Fibroblast of skin of back (primary cell): ENCODE measurements around the gene MSTO1.
"Not testable (repeated sequence)": the region's sequence is repeated elsewhere in the genome, so short reads cannot be mapped to it uniquely, and the experiment has no call there.

Source experiments
- DNase-seq: peaks from one replicate; pipeline ENCODE4 v3.0.0-alpha.2; 2013

The MSTO1 gene

DNA sequence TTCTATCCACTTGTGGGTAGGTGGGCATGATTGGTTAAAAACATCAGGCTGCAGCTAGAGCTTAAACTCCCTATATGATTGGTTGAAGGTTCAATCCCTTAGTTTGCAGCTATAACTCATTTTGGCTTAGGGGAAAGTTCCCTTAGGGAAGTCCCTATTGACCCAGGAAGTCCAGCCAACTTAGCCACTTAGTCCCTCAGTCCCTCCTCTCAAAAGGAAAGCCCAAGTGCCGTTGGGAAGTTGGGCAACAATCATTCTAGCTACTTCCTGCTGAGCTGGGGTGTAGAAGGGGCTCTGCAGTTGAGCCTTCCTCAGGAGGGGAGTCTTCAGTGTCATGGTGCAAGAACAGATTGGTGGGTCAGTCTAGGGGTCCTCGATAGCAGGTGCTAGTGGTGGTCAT lies 12.2 kb downstream of the MSTO1 start:
- DNase-seq, result no peak

GRCh38 chr1:155623357-155623756 lies 13.3 kb downstream of the MSTO1 start:
- DNase-seq, result no peak

DNA sequence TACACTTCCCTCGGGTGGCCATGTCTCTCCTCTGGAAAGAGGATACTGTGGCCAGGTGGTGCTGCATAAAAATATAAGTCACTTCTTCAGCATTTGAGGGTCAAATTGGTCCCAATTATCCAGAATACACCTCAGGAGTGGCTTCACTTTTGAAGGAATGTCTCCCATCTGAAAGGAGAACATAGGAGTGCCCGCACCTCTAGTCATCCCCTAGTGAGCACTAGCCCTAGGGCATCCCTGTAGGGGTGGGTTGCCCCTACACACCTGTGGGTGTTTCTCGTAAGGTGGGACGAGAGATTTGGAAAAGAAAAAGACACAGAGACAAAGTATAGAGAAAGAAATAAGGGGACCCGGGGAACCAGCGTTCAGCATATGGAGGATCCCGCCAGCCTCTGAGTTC lies 16.4 kb downstream of the MSTO1 start:
- not testable (repeated sequence) for DNase-seq

DNA sequence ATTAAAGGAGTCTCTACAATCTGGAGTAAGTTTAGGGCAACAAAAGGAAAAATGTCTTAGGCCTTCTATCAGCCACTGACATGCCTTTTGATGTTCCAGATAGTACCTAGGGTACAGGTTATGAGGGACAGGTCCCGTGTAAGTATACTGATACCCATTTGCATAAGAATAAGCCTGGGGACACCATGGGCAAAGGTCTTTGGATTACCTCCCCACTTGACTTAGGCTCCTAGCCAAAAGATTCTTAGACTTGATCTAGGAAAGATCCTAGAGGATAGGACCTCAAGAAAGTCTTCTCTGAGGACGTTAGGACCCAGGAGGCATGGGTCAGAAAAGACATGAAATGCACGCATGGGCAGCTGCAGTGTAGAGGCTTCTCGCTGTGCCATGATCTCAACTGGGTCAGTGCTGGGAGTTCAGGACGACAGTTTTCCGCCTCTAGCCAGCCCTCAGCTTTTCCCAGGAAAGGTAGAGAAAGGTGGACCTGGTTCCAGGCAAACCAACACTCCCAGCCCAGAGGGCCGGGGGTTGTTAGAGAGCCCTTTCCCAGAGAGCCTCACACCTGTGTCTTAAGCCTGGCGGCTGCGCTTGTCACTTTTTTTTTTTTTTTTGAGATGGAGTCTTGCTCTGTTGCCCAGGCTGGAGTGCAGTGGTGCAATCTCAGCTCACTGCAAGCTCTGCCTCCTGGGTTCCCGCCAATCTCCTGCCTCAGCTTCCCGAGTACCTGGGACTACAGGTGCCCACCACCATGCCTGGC lies 26.6 kb downstream of the MSTO1 start:
- DNase-seq, result no peak

GRCh38 chr1:155640367-155640766 lies 30.3 kb downstream of the MSTO1 start:
- DNase-seq, result no peak

DNA sequence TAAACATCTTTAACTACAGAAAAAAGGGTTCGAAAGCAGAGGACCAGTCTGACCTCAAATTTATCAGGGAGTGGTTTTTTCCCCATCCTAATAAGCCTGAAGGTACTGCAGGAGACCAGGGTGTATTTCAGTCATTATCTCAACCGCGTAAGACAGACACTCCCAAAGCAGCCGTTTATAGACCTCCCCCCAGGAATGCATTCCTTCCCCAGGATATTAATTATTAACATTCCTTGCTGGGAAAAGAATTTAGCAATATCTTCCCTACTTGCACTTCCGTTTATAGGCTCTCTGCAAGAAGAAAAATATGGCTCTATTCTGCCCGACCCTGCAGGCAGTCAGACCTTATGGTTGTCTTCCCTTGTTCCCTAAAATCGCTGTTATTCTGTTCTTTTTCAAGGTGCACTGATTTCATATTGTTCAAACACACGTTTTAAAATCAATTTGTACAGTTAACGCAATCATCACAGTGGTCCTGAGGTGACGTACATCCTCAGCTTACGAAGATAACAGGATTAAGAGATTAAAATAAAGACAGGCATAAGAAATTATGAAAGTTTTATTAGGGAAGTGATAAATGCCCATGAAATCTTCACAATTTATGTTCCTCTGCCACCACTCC lies 32.7 kb downstream of the MSTO1 start:
- peak; percentile 17 for DNase-seq

DNA sequence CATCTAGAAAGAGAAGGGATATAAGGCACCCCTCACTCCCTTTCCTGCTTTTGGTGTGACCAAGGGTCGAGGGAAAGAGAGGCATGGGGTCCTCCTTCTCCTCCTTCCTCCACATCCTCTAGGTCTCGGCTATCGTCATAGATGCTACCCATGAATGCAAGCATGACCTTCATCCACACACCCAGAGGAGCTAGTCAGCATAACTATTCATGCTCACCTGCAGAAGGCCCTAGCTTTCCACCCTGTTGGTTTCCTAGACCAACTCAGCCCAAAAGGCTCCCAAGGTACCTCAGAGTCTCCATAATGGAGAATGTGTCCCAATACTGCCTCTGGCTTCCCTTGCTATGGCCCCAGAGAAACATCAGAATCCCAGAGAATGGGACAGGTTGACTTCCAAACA lies 33.2 kb downstream of the MSTO1 start:
- no peak for DNase-seq

- DNase-seq, result no peak
These were observed 35.1 kb downstream of the MSTO1 start for GRCh38 chr1:155645034-155645598.

GRCh38 chr1:155645648-155646047 lies 35.6 kb downstream of the MSTO1 start:
- DNase-seq, result no peak

- peak; percentile 11 for DNase-seq
These were observed 36.3 kb downstream of the MSTO1 start for GRCh38 chr1:155646307-155646706.

GRCh38 chr1:155648207-155649147 lies 38.5 kb downstream of the MSTO1 start:
- DNase-seq, result peak; percentile 89

DNA sequence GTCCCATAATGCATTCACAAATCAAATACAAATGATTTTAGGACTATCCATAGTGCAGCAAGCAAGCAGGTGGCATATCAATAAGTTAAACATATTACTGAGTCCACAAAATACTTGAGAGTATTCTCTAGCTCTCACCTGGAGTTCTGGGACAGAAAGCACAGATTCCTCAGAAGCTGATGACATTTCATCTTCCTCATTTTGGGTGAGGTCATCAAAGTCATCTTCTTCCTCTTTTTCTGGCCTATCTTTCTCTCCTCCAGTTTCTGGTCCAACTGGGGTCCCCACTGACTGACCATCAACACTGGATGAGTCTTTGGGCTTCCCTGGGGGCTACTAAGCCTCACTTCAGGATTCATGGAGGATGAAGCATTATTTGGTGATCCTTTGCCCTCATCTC lies 39.7 kb downstream of the MSTO1 start:
- no peak for DNase-seq

DNA sequence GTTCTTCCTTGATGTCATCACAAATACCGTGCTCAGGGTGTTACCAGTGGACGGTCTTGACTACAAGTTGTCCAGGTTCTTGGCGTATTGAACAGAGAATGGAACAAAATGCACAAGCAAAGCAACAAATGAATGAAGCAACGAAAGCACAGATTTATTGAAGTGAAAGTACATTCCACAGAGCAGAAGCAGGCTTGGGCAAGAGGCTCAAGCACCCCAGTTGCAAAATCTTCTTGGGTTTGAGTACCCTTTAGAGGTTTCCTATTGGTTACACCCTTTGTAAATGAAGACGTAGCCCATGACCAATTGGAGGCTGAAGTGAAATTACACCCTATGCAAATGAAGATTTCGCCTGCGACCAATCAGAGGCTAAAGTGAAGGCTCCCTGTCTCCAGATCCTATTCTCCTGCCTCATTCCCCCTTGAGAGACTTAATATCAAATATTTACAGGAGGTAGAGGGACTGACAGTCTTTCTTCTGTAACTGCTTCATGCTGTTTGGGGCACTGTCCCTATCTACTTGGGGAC lies 40.3 kb downstream of the MSTO1 start:
- no peak for DNase-seq

DNA sequence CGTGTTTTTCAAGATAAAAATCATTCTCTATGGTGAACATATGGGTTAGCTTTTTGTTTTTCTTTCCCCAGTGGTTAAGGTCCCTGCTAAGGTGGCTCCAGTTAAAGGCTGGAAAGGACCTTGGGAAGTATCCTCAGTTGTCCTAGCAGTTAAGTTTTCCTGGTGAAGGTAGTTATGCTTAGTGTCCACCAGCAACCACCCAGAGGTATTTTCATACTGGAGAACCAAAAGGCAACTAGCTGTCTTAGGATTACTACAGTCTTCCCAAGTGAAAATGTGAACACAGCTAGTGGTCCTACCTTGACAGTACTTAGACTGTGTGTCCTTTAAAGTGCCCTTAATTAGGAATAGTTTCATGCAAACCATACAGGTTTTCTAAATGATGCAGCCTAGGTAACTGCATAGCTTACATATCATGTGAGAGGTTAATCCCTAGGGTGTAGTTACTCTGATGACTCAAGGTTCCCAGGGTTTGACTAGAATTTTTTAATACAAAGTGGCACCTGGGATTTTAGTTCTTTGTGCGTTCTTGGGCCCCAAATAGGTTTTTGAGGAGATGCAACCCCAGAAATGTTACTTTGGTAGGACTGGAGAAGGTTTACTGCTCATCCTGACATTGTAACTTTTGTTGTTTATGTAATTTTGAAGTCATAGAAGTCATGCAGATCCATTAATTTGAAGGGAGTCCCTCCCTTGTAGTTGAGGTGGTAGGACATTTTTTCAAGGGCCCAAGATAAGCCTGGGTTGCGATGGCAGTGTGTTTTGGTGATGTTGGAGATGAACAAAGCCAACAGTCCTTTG lies 42.0 kb downstream of the MSTO1 start:
- no peak for DNase-seq

DNA sequence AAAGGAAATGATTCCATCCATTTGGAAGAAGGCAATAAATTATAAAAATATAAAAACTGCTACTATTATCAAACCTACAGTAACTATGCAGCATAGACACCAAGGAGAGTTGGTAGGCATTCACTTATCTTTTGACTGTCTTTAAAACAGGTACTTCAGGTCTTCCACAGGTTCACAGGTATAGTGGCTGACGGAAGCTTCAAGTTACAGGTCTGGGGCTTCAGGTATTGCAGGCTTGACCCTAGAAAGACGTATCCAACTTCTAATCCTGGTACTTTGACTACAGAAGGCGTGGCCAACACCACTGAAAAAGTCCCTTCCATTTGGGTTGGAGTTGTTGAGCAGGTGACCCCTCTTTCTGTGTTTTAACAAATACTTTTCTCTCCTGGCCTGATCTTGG lies 42.9 kb downstream of the MSTO1 start:
- DNase-seq, result no peak

DNA sequence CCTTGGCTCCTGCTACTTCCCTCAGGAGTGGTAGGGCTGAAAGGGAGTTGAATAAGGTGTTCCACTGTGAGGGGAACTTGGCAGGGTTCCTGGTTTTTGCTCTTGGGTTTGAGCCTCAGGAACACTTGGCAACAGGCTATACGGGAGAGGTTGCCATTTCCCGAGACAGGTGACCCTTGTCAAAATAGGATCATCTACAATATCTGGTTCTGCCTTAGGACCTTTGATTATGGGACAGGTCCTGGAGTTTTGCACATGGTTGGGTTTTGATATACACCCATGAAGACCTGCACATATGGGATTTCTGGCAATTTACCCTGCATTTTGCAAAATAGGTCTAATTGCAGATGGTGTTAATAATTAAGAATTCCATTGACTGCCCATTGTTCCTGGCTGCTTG lies 47.4 kb downstream of the MSTO1 start:
- DNase-seq, result no peak

DNA sequence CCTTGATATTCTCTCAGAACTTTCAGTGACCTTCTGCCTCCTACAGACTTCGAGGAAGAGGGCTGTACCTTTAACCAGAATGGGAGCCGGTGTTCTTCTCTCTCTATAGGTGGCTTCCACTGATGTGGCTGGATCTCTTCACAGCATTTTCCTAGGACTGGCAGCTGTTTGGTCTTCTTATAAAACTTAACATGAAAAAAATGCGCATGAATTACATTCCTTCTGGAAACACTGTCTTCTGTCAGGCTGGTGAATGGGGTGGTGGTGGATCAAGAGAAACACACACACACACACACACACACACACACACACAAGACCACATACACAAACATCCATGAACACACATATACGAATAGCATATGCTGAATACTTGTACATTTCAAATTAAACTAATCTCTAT lies 51.2 kb downstream of the MSTO1 start:
- DNase-seq, result not testable (repeated sequence)
